ENCODE data around the gene HOXC4. TPM values are rescaled to one million over a fixed set of nuclear protein-coding genes. Genes with fewer than 3 reads are reported as not detected.

The HOXC4 gene
- total and polyA plus RNA-seq, 2 of the 4 experiments (the other 2 are of a cell fraction) = under 0.01 to 0.26 TPM

- POLR2A ChIA-PET (ENCODE audit: unreplicated experiment) = no interaction called here
- Histone ChIP-seq H2BK15ac (ENCODE audit: low read depth, low read length) (no peak overlapping the region), H3K4me3 (ENCODE audit: insufficient read depth, low read depth, low read length) (no peak overlapping the region), H2AK5ac (ENCODE audit: low read depth, low read length) (no peak overlapping the region), H3K79me1 (ENCODE audit: low read depth in 1 of 2, low read length in 2 of 2) (no peaks in the 10 kb centered on the region), H3K4ac (ENCODE audit: low read depth, low read length) (no peak overlapping the region), H3K9ac (ENCODE audit: low read depth, low read length) (no peak overlapping the region), H4K20me1 (ENCODE audit: insufficient read depth, low read length) (no peaks in the 10 kb centered on the region), H3K9me1 (ENCODE audit: insufficient read depth, low read length) (no peaks in the 10 kb centered on the region), H2BK20ac (ENCODE audit: low read depth, low read length) (no peak overlapping the region), H3K23ac (ENCODE audit: low read depth, low read length) (no peak overlapping the region), H4K5ac (ENCODE audit: low read depth, low read length) (no peak overlapping the region), H3K27me3 (ENCODE audit: control insufficient read depth, insufficient read depth, low read length) (peaks cover 77% of the 10 kb centered on the region), H2AK9ac (replicated peaks; ENCODE audit: low read depth, low read length, poor library complexity) (no peak overlapping the region), H3K4me1 (ENCODE audit: control insufficient read depth, insufficient read depth, low read length) (no peaks in the 10 kb centered on the region), H4K91ac (ENCODE audit: insufficient read depth, low read depth, low read length) (no peak overlapping the region), H4K8ac (ENCODE audit: low read depth in 2 of 2, low read length in 2 of 2) (no peak overlapping the region), H2BK120ac (ENCODE audit: low read depth, low read length) (no peak overlapping the region), H3K36me3 (ENCODE audit: control insufficient read depth, insufficient read depth, low read length) (no peaks in the 10 kb centered on the region), H3K4me2 (ENCODE audit: low read depth, low read length) (no peak overlapping the region), H3K9me3 (ENCODE audit: control insufficient read depth, insufficient read depth, low read length) (no peaks in the 10 kb centered on the region), H3K56ac (ENCODE audit: extremely low read depth, insufficient read depth, low read length) (no peak overlapping the region), H2AFZ (replicated peaks; ENCODE audit: low read length, poor library complexity) (no peak overlapping the region), H2BK5ac (ENCODE audit: low read depth, low read length, poor library complexity, severe bottlenecking) (no peak overlapping the region), H3K27ac (ENCODE audit: insufficient read depth, low read length) (no peak overlapping the region), H3K18ac (ENCODE audit: low read depth, low read length) (no peak overlapping the region), H3K14ac (replicated peaks; ENCODE audit: low read depth, low read length) (no peak overlapping the region)
- no peak for ATAC-seq (ENCODE audit: low read depth)
- no peak for TF ChIP-seq RCOR1 (IDR thresholded peaks at IDR 0.05; ENCODE audit: insufficient replicate concordance, low read length)
- TF ChIP-seq FOS (IDR thresholded peaks at IDR 0.05; ENCODE audit: low read depth, low read length) = no peak
- no peak for TF ChIP-seq RAD21 (IDR thresholded peaks at IDR 0.05; ENCODE audit: low read length)
- TF ChIP-seq CEBPB (IDR thresholded peaks at IDR 0.05; ENCODE audit: low read depth, low read length) = no peak
- TF ChIP-seq NFE2L2 (IDR thresholded peaks at IDR 0.05; ENCODE audit: low read depth, low read length) = no peak
- TF ChIP-seq ELK1 (IDR thresholded peaks at IDR 0.05; ENCODE audit: borderline replicate concordance, low read depth, low read length) = no peak
- TF ChIP-seq CTCF (conservative IDR thresholded peaks at IDR 0.05; ENCODE audit: low read depth, low read length) = no peak
- TF ChIP-seq SMC3 (IDR thresholded peaks at IDR 0.05; ENCODE audit: low read depth, low read length) = no peak
- TF ChIP-seq MAZ (IDR thresholded peaks at IDR 0.05; ENCODE audit: borderline replicate concordance, low read depth, low read length) = no peak
- TF ChIP-seq BHLHE40 (IDR thresholded peaks at IDR 0.05; ENCODE audit: low read depth, low read length) = no peak
- TF ChIP-seq CHD1 (IDR thresholded peaks at IDR 0.05; ENCODE audit: low read depth, low read length) = no peak
- TF ChIP-seq MAFK (IDR thresholded peaks at IDR 0.05; ENCODE audit: low read depth, low read length) = no peak
- TF ChIP-seq RFX5 (IDR thresholded peaks at IDR 0.05; ENCODE audit: low read depth, low read length) = no peak
- in situ Hi-C loops (cut with MboI; ENCODE audit: low sequenced_read_pairs) (no loop called here), intact Hi-C loops (cut with micrococcal nuclease) (no loop called here), dilution Hi-C loops (cut with HindIII; ENCODE audit: low sequenced_read_pairs, unreplicated experiment) (no loop called here)
- CTCF ChIA-PET = no interaction called here
- DNase-seq = no peak
- BruUV-seq (replicated peaks) = no TSS peak
- no CpG with 5 or more reads among the region's 24 CpGs for WGBS, 2 experiments (ENCODE audit: extremely low coverage in 2 of 2, insufficient read length in 1 of 2)
Measured at GRCh38 chr12:54051874-54052437, 1.7 kb upstream of the HOXC4 start.
